OCI-LY7 (cell line): ENCODE data around the gene ZNF277. TPM values are rescaled to one million over a fixed set of nuclear protein-coding genes. Genes with fewer than 3 reads are reported as not detected.

Source experiments
- BruUV-seq: library from RNA; stranded (reverse); fragments of 400-500 nt; replicated peaks from 2 replicates; lab custom pipeline; 2021; lab: Mats Ljungman, UMichigan
- CTCF ChIA-PET: fragments of 300-600 bp; sonication (Branson Sonifier 250); formaldehyde crosslinking; loops from one replicate; lab custom pipeline; 2022; ENCODE audit warnings: antibody characterized with exemption; ENCODE audit not compliant: unreplicated experiment; lab: Charles Lee
- POLR2A ChIA-PET: fragments of 300-600 bp; sonication (Branson Sonifier 250); formaldehyde crosslinking; loops from one replicate; lab custom pipeline; 2022; ENCODE audit warnings: antibody characterized with exemption; lab: Charles Lee
- DNase-seq: peaks from one replicate; pipeline ENCODE4 v3.0.0-alpha.2; 2015; ENCODE audit warnings: low spot score
- H2AFZ ChIP-seq: fragments of 200-600 bp; sonication (generic), shearing (Covaris generic); 2 replicates; pipeline ENCODE4 v1.6.1; 2014; ENCODE audit warnings: mild to moderate bottlenecking, antibody characterized with exemption, low read length, moderate library complexity
- H3K27ac ChIP-seq: fragments of 200-600 bp; sonication (generic); 2 replicates; pipeline ENCODE4 v1.5.1; 2014; ENCODE audit warnings: mixed run types, low read depth, mild to moderate bottlenecking, moderate library complexity, low read length, inconsistent platforms; ENCODE audit not compliant: poor library complexity, severe bottlenecking
- H3K36me3 ChIP-seq: fragments of 200-600 bp; sonication (generic); 2 replicates; pipeline ENCODE4 v1.6.1; 2014; ENCODE audit warnings: mild to moderate bottlenecking, antibody characterized with exemption, low read length, moderate library complexity, mixed read lengths; ENCODE audit not compliant: insufficient read depth
- H3K4me1 ChIP-seq: fragments of 200-600 bp; sonication (generic); 2 replicates; pipeline ENCODE4 v1.5.1; 2014; ENCODE audit warnings: mild to moderate bottlenecking, low read length; ENCODE audit not compliant: insufficient read depth, poor library complexity, severe bottlenecking
- H3K4me2 ChIP-seq: fragments of 200-600 bp; sonication (generic); 2 replicates; pipeline ENCODE4 v1.6.1; 2014; ENCODE audit warnings: mild to moderate bottlenecking, low read length
- H3K4me3 ChIP-seq: fragments of 200-600 bp; sonication (generic); 2 replicates; pipeline ENCODE4 v1.5.1; 2014; ENCODE audit warnings: mild to moderate bottlenecking, low read depth, low read length; ENCODE audit not compliant: poor library complexity, severe bottlenecking
- H3K79me2 ChIP-seq: fragments of 200-600 bp; sonication (generic); 2 replicates; pipeline ENCODE4 v1.6.1; 2016; ENCODE audit warnings: low read depth, mild to moderate bottlenecking, low read length, moderate library complexity, mixed read lengths; ENCODE audit not compliant: insufficient read depth
- H3K9me2 ChIP-seq: fragments of 200-600 bp; sonication (generic); 2 replicates; pipeline ENCODE4 v1.6.1; 2016; ENCODE audit warnings: mild to moderate bottlenecking, low read length, mixed read lengths; ENCODE audit not compliant: insufficient read depth
- H3K9me3 ChIP-seq: fragments of 200-600 bp; sonication (generic); 2 replicates; pipeline ENCODE4 v1.6.1; 2014; ENCODE audit warnings: mild to moderate bottlenecking, mixed run types, low read length, mixed read lengths
- H4K20me1 ChIP-seq: fragments of 200-600 bp; sonication (generic); 2 replicates; pipeline ENCODE4 v1.6.1; 2014; ENCODE audit warnings: mild to moderate bottlenecking, antibody characterized with exemption, low read length, moderate library complexity, mixed read lengths; ENCODE audit not compliant: insufficient read depth
- CTCF ChIP-seq: fragments of 200-600 bp; sonication (generic); conservative IDR thresholded peaks from 2 replicates; pipeline ENCODE4 v1.5.1; 2014; ENCODE audit warnings: mild to moderate bottlenecking, antibody characterized with exemption, low read length, moderate library complexity, mixed read lengths
- EZH2phosphoT487 ChIP-seq: fragments of 200-600 bp; sonication (generic); IDR thresholded peaks from 2 replicates; pipeline ENCODE4 v1.6.1; 2018; ENCODE audit warnings: low read depth, borderline replicate concordance, mild to moderate bottlenecking, mixed run types, antibody characterized with exemption, low read length, moderate library complexity, mixed read lengths
- intact Hi-C: fragments of 100-400 bp; cut with micrococcal nuclease; formaldehyde crosslinking; loops from one replicate; pipeline ENCODE4 v1.10.0; 2022; ENCODE audit not compliant: unreplicated experiment
- total RNA-seq, 2 experiments: library from RNA; depleted of rRNA in 1 of 2; stranded (reverse); fragments of >200 nt in 1 of 2; shearing (Covaris generic) in 1 of 2; gene quantifications; 2 replicates each; pipeline ENCODE4 v1.2.3, GENCODE V29; 2014 to 2022

ZNF277 gene
- total RNA-seq, 2 experiments from 2014 or later: 18.1 to 20.5 TPM

GRCh38 chr7:112263519-112263918 is 57.0 kb downstream of the ZNF277 start:
- H3K4me3 ChIP-seq: no peak overlapping the region
- no peaks in the 10 kb centered on the region for H3K4me1 ChIP-seq
- no TSS peak for BruUV-seq
- no peaks in the 10 kb centered on the region for H3K36me3 ChIP-seq
- no peak overlapping the region for H2AFZ ChIP-seq
- H3K79me2 ChIP-seq: no peaks in the 10 kb centered on the region
- H3K9me3 ChIP-seq: no peaks in the 10 kb centered on the region
- H3K9me2 ChIP-seq: no peaks in the 10 kb centered on the region
- H3K27ac ChIP-seq: no peak overlapping the region
- DNase-seq: no peak
- TF ChIP-seq CTCF (no peak), EZH2phosphoT487 (no peak)
- H4K20me1 ChIP-seq: peaks cover 6% of the 10 kb centered on the region; the same call in 1 of the 2 replicates
- intact Hi-C loops: no loop called here
- ChIA-PET CTCF (no interaction called here), POLR2A (interaction anchor here (0.7 kb wide), 1 partner anchor 1043 kb away, joined by 3 read pairs; no protein-coding TSS in a partner anchor)
- no peak overlapping the region for H3K4me2 ChIP-seq

GRCh38 chr7:112266141-112266540 is 59.6 kb downstream of the ZNF277 start:
- POLR2A ChIA-PET: interaction anchor here (0.6 to 1.1 kb wide), 3 partner anchors 25 to 898 kb away, joined by 3 to 4 read pairs (median 3); no protein-coding TSS in a partner anchor
- H3K4me2 ChIP-seq: no peak overlapping the region
- H3K27ac ChIP-seq: no peak overlapping the region

GRCh38 chr7:112266595-112267270 is 60.2 kb downstream of the ZNF277 start:
- Histone ChIP-seq H2AFZ (no peak overlapping the region), H3K9me3 (no peaks in the 10 kb centered on the region), H3K4me1 (no peaks in the 10 kb centered on the region), H3K9me2 (no peaks in the 10 kb centered on the region), H3K4me2 (no peak overlapping the region), H3K27ac (no peak overlapping the region), H3K36me3 (no peaks in the 10 kb centered on the region), H3K4me3 (no peak overlapping the region), H3K79me2 (no peaks in the 10 kb centered on the region), H4K20me1 (0 out of 2 replicates have a peak, but pooled peaks cover 6% of the 10 kb centered on the region)
- ChIA-PET POLR2A (interaction anchor here (0.6 to 1.6 kb wide), 2 partner anchors 12 to 899 kb away, joined by 3 to 4 read pairs; no protein-coding TSS in a partner anchor), CTCF (no interaction called here)
- no peak for DNase-seq
- BruUV-seq: no TSS peak
- TF ChIP-seq CTCF: no peak
- TF ChIP-seq EZH2phosphoT487: no peak
- intact Hi-C loops: no loop called here

More at GRCh38 chr7:112266141-112266540, 59.6 kb downstream of the ZNF277 start:
- BruUV-seq: no TSS peak
- H3K4me3 ChIP-seq: no peak overlapping the region
- H2AFZ ChIP-seq: no peak overlapping the region
- intact Hi-C loops: no loop called here
- 0 out of 2 replicates have a peak, but pooled peaks cover 6% of the 10 kb centered on the region for H4K20me1 ChIP-seq
- TF ChIP-seq EZH2phosphoT487: no peak
- no peaks in the 10 kb centered on the region for H3K36me3 ChIP-seq
- DNase-seq: no peak
- no peaks in the 10 kb centered on the region for H3K4me1 ChIP-seq
- no peaks in the 10 kb centered on the region for H3K9me3 ChIP-seq
- CTCF ChIA-PET: no interaction called here
- no peaks in the 10 kb centered on the region for H3K9me2 ChIP-seq
- H3K79me2 ChIP-seq: no peaks in the 10 kb centered on the region
